ENCODE measurements around the gene CDC42EP4.

Gene CDC42EP4, protein sequence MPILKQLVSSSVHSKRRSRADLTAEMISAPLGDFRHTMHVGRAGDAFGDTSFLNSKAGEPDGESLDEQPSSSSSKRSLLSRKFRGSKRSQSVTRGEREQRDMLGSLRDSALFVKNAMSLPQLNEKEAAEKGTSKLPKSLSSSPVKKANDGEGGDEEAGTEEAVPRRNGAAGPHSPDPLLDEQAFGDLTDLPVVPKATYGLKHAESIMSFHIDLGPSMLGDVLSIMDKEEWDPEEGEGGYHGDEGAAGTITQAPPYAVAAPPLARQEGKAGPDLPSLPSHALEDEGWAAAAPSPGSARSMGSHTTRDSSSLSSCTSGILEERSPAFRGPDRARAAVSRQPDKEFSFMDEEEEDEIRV

GRCh38 chr17:73311781-73312641 lies at the start of gene CDC42EP4:
Gene CDC42EP4, minus strand, starts transcription at chr17:73312001. Its CDS starts 25,501 bp downstream, at chr17:73286500.
- DNase-seq (ENCODE audit: low read depth in 2 of 2) = peak; percentile 77 to 81

DNA sequence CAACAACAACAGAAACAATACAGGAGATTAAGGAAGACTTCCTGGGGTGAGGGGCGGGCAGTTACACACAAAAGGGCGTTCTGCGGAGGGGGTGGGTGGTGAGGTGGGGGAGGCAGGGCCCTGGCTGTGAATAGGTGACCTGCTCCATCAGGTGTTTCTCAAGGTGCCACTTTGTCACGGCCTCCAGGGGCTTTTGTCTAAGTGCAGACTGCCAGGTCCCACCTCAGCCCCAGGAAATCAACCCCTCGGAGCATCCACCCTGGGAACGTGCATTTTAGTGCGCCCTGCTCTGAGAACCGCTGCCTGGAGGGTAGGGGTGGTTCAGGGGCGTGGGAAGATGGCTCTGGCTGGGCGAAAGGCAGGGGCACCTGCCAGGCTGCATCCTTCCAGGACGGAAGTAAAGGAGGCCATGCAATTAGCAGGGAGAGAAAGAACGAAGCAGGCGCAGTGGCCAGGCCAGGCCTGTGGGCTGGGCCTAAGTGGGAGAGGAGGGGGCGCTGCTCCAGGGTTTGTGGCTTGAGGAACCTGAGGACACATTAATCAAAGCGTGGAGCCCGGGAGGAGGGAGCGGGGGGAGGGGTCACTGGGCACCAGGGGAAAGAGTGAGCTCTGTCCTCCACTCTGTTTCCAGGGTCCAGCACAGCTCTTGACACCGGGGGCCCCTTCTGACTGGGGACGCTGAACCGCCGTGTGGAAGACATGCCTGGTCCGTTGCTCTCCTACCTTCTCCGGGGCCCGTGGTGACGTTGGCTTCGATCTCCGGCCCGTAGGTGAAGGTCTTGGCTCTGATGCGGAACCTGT lies 49.4 kb upstream of the CDC42EP4 start:
- no peak for DNase-seq (ENCODE audit: low read depth in 2 of 2)

DNA sequence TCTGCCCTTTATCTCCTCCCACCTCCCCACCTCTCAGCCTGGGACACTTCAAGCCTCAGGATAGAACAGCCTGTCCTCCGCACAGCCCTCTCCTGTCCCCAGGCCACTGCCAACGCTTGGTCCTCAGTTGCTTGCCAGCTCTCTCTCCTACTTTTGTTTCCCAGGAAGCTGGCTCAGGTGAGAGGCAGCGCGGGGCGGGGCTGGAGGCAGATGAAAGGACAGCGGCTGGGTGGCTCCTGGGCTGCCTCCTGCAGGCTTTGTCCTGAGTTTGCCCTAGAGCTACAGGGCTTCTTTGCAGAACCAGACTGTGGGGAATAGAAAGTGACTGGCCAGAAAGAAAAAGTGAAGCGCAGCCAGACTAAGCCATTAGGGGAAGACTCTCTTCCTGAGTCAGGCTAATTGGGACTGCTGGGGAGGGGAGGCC lies 48.2 kb upstream of the CDC42EP4 start:
- DNase-seq (ENCODE audit: low read depth in 2 of 2) = no peak

GRCh38 chr17:73359352-73359751 lies 47.6 kb upstream of the CDC42EP4 start:
- DNase-seq (ENCODE audit: low read depth in 2 of 2) = no peak

DNA sequence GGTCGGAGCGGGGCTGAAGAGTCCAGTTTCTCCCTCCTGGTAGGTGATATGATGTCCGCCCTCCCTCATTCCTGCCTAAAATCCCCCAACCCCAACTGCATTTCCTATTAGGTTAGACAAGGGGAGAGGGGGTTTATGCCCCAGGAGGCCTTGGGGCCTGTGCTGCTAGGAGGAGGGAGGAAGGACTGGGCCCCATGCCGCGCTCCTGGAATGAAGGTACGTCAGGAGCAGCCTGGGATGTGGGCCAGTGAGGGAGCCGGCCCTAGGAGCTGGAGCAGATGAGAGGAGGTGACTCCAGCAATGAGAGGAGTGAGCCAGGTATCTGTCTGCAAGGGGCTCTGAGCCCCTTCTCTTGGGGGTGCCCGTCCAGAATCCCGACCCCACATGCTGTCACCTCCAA lies 46.9 kb upstream of the CDC42EP4 start:
- no peak for DNase-seq (ENCODE audit: low read depth in 2 of 2)

DNA sequence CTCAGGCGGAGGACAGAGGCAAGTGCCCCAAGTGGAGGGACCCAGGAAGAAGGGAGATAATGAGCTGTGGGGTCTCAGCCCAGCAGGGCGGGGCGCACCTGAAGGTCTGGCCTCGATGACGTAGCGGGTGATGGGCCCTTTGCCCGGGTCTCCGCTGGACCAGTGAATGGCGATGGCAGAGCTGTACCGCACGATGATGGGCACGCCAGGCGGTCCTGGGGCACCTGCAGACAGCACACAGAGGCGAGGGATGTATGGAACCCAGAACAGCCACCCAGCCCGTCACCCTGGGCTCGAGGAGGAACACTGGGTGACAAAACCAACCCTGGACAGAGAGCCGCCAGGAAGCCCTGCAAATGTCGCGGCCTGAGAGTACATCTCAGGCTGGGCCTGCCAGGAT lies 46.2 kb upstream of the CDC42EP4 start:
- no peak for DNase-seq (ENCODE audit: low read depth in 2 of 2)

DNA sequence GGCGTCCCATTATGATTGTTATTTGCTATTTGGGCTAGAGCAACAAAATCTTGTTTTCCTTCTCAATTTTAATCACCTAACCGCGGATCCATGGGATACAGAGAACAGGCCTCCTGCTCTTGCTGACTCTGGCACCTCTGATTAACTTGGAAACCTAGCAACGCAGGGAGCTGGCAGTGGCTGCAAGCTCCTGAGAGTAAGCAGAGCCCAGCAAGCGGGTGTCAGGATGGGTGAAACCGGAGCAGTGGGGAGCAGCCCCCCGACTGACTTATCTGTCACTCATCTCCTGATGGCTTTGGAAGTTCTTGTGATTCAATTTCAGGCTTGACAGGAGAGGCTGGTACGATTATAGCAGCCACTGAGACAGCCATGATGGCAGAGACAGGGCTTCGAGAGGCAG lies 45.5 kb upstream of the CDC42EP4 start:
- no peak for DNase-seq (ENCODE audit: low read depth in 2 of 2)

DNA sequence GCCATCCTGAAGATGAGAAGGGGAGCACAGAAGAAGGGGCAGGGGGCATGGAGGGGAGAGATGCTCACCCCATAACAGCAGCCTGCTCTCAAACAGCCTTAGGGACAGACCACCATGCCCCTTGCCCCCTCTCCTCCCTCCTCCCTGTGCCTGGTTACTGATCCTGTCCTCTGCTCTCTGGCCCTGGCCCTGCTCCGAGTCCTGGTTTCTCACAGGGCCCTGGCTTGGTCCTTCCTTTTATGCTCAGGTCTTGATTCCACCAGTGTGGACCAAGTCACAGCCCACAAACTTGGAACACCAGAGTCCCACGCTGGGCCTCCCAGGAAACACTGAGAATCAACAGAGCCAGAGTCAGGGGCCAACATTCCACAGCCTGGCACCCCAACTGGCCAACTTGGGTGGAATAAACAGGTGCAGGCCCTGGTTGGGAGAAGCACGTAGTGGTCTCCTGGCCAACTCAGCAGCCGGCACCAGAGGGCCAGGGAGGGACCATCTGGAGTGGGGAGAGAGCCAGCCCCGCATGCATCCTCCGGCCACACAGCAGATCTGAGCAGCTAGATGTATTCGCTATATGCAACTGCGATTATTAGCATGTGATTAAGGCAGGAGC lies 44.9 kb upstream of the CDC42EP4 start:
- no peak for DNase-seq (ENCODE audit: low read depth in 2 of 2)

DNA sequence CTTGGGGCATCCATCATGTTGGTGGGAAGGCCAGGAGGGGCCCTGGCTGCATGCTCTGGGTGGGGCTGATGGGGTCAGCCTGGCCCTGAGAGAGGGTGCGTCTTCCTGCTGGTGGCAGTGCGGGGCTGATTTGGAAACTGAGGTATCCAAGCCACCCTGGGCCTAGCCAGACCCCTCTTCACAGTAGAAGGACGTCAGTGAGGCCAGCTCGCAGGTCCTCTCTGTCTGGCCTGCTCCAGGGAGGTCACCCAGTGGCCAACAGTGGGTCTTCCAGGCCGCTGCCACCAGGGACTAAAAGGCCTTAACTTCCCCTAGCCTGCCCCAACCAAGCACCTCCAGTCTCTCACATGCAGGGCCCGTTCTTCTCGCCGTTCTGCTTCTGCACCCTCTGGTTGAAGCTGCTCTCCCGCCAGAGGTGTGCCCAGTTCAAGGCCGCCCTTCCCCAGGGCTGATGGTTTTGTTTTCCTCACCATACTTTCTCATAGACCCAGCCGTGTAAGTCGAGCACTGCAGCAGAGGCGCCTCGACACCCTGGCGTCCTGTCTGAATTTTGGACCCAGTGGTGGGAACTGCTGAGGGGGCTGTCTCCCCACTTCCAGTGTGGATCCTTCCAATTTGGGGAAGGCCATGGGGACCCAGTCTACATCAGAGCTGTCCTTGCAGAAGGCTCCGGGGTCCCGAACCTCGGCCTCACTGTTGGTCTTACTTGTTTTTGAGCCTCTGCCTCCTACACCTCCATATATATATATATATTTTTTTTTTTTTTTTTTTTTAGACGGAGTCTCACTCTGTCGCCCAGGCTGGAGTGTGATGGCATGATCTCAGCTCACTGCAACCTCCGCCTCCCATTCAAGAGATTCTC lies 42.9 kb upstream of the CDC42EP4 start:
- DNase-seq (ENCODE audit: low read depth in 2 of 2) = no peak

DNA sequence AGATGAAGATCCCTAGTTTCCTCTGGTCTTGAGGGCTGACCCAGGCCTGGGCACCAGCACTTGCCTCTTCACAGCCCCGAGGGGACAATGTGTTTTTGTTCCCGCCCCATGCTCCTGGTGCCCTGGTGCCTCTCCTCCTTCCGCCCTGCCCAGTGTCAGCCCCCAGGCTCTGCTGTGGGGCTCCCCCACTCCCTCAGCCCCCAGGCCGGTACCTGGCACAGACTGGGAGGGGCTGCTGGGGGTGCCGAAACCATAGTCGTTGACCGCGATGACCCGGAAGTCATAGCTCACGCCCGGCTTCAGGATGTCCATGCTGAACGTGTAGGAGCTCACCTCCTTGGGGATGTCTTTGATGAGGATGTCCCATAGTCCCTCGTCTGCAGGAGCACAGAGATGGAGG lies 40.5 kb upstream of the CDC42EP4 start:
- DNase-seq (ENCODE audit: low read depth in 2 of 2) = no peak

GRCh38 chr17:73351764-73352163 lies 40.0 kb upstream of the CDC42EP4 start:
- no peak for DNase-seq (ENCODE audit: low read depth in 2 of 2)

DNA sequence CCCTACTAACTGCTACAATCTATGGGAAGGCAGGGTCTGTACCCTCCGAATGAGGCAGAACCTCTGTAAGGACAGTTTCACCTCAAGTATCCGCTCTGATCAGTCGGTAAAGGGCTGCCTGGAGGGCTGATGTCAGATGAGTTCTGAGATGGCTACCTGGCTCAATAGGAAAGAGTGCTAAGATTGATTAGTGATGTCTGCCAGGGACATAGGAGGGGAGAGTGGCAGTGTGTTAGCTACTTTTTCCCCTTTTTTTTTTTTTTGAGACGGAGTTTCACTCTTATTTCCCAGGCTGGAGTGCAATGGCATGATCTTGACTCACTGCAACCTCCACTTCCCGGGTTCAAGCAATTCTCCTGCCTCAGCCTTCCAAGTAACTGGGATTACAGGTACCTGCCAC lies 39.1 kb upstream of the CDC42EP4 start:
- DNase-seq (ENCODE audit: low read depth in 2 of 2) = no peak

DNA sequence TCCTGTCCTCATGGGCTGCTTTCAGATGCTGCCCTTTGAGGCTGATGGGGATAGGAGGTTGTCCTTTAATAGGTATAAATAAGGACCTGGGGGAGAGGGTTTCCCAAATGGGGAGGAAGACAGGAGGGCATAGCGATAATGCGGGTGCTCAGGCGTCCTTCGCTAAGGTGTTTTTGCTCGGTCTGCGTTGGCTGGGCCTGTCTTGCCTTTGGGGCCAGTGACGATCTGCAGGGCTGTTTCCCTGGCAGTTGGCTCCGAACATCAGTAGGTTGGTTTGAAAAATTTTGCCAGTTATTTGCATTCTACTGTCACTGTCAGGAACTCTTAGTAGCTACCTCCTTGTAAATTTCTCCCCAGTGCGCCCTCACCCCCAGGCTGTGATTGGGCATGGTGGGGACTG lies 37.8 kb upstream of the CDC42EP4 start:
- no peak for DNase-seq (ENCODE audit: low read depth in 2 of 2)

- DNase-seq (ENCODE audit: low read depth in 2 of 2) = no peak
These were observed 37.3 kb upstream of the CDC42EP4 start for GRCh38 chr17:73349138-73349537.

GRCh38 chr17:73348829-73349095 lies 37.0 kb upstream of the CDC42EP4 start:
- no peak for DNase-seq (ENCODE audit: low read depth in 2 of 2)

DNA sequence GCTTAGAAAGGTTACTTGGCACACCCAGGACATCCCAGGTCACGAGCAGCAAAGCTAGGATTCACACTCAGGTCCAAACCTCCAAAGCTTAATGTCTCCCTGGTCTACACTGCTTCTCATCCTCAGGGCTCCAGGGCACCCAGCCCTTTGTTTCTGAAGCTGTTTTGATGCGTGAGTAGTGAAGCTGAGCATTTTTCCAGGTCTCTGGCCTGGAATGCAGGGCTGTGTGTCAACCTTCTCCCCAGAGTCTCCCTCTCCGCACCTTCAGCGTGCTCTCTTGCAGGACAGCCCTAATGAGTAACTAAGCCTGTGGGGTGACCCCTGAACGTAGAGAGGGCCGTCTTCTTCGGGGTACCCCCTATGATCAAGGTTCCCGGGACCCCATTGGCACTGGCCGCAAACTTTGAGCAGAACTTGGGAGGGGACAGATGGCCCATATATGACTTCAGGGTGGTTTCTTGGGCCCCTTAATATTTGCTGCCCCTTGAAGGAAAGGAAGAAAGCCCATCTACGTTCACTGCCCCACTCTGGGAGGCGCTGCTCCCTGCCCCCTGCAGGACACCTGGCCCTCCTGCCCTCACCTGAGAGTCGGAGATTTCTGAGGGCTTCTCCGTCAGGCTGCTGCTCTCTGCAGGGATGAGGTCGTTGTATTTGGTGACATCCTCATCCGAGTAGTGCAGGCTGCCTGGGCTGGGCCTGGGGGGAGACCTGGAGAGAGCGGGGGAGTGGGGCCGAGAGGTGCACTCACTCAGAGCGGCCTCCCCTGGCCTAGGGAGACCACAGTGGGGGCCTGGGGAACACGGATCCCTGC lies 36.4 kb upstream of the CDC42EP4 start:
- no peak for DNase-seq (ENCODE audit: low read depth in 2 of 2)

GRCh38 chr17:73347351-73347750 lies 35.5 kb upstream of the CDC42EP4 start:
- no peak for DNase-seq (ENCODE audit: low read depth in 2 of 2)

DNA sequence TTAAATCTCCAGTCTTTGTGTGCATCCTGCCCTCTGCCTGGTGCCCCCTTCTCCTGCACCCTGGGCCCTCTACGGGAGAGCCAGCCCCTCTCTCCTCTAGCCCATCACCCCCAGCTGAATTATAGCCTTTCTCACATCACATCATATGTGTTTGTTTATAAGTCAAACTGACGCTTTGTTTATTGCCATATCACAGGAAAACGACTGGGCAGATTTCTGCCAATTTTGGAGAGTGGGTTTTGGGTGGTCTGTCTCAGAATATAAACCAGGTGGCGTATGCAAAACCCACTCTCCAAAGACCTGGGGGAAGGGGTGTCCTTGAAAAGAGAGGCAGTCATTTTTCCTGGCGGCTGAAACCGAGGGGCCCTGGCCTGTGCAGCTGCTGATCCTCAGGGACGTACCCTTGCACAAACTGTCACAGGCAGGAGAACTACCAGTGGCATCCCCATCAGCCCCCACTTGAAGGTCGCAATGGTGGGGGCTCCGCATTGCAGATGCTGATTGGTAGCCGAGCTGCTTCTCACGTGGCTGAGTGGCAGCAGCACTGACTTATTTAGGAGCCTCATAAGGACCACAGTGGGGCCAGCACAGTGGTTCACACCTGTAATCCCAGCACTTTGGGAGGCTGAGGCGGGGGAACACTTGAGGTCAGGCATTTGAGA lies 34.8 kb upstream of the CDC42EP4 start:
- no peak for DNase-seq (ENCODE audit: low read depth in 2 of 2)

DNA sequence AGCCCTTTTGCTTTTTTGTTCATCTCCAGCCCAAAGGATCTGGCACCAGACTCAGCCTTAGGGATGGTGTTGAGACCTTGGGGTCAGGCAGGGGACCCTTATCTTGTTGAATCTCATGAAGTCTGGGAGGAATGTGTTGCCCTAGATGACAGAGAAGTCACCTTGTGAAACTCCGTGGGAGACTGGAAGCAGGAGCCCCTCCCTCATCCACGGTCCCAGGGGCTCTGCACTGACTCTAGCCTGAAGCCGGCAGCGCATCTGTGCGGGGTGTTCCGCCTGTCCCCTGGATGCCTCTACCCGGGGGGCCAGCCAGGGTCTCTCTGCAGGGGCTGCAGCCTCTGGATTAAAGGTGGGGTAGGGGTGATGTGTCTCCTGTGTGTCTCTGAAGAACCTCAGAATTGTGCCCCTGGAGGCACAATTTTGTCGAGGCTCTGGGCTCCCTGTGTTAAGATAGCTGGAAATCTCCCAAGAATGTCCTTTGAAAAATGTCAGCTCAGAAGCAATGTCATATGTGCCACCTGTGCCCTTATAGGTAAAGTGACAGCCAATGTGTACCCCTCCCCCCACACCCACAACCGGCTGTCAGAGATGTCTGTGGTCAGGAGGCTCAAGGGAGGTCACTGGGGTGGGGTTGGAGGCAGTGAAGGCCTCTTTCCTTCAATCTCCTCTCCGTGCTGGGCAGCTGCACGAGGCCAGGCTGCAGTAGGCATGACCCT lies 32.1 kb upstream of the CDC42EP4 start:
- DNase-seq (ENCODE audit: low read depth in 2 of 2) = no peak

All from stimulated activated CD8-positive, alpha-beta memory T cell treated with anti-CD3 and anti-CD28 coated beads, Interleukin-15, amount 100 ng/mL, for 48 hours (primary cell).